HG03280 (cell line): Measurements from ENCODE around the gene TANGO6.
A peak's percentile ranks its signal among the peaks of the same experiment; 100 is the strongest.
"Not testable (repeated sequence)": the region's sequence is repeated elsewhere in the genome, so short reads cannot be mapped to it uniquely, and the experiment has no call there.

Experiments used
- ATAC-seq: cut with Tn5 transposase; IDR thresholded peaks from one replicate; pipeline ENCODE4 v1.9.1; 2021; ENCODE audit warnings: mild to moderate bottlenecking, moderate library complexity; ENCODE audit not compliant: unreplicated experiment

Gene TANGO6

DNA sequence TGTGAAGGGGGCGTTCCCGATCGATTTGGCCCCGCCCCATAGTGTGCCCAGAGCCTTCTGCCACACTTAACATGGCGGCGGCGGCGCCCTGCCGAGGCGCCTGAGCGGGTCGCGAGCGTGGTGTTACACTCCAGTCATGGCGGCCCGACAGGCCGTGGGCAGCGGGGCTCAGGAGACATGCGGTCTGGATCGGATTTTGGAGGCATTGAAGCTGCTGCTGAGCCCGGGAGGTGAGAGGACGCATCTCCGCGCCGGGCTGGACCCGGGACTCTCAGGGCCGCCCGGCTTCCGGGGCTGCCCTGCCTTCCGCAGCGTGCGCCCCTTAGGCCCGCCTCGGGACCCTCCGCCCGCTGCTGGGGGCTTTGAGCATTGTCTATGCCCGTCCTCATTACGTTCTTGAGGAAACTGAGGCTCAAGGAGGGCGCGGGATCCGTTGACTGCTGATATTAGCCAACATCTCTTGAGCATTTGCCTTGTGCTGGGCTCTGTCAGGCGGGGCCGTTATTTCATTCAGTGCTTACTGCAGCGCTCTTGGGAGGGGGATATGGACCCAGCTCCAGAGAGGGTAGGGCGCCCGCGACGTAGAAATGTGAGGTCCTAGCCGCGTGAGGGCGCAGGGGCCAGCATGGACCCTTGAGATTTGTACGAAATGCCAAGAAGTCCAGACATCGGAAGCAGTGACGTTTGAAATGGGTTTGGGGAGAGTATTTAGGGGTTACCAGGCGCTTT lies at the start of gene TANGO6:
Gene TANGO6 (plus strand): TSS at position 50 of the 729 bp plus-strand sequence. CDS start 87 bp downstream, at position 137.
- peak; percentile 91 for ATAC-seq

DNA sequence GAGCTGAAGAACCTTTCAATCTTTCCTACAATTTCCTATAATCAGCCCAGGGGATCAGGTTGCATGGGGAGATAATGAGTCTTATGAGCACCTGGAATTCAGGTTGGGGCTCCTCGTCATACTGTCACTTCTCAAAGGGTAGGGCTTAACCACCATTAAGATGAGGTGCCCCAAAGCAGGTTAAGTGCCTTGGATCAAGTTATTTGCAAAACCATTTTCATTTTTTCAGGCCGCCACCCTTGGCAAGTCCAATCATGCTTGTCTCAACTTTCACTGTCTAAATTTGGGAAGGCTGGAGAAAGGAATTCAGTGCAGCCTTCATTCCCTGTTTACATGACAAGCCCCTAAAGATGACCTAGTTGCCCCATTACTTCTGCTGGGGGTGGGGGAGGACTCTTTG lies 44.9 kb upstream of the TANGO6 start:
- ATAC-seq = no peak

DNA sequence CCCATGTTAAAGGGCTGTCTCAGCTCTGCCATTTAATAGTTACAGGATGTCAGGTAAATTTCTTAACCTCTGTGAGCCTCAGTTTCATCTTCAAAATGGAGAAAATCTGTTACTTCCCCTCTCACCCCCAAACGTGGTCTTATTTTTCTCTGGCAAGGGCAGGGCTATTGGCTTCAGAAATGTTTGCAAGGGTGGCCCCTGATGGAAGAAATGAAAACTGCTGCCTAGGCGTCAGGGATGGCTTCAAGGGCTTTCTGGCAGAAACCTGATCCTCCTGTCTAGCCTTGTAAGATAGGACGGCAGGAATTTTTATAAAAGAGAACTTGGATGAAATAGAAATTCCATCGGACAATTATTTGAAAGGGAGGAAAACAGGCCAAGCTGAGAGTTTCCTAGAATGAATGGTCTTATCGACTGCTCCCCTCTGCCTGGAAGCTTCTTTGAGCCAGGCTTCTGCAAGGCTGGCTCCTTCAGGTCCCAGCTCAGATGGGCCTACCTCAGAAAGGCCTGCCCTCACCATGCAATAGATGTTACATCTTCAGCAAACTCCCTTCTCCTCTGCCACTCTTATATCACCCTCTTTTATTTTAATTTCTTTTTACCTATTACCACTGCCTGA lies 43.0 kb upstream of the TANGO6 start:
- peak; percentile 66 for ATAC-seq

DNA sequence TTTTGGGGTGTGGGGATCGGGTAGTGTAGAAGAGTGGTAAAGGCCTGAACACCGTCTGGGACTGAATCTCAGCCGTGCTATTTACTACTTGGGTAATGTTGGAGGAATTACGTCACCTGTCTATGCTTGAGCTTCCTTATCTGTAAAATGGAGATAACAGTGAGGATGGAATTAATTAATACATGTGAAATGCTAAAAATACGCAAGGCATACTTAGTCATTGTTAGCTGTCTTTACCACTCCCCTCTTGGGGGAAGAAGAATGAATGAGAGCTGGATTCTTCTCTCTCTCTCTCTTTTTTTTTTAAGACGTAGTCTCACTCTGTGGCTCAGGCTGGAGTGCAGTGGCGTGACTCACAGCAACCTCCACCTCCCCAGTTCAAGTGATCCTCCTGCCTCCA lies 41.1 kb upstream of the TANGO6 start:
- ATAC-seq = no peak

DNA sequence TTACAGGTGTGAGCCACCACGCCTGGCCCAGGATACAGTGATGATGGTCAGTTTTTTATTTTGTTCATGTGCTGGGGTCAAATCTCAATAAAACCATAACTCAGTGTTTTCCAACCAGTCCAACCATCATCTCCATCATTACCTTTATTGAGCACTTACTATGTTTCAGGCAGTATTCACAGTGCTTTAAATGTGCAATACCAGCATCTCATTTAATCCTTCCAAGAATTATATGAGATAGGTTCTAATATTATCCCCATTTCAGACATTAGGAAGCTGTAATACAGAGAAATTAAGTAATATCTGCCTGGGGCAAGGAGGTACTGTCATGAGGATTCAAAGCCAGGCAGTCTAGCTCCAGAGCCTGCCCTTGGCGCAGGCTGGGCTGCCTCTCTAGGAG lies 36.9 kb upstream of the TANGO6 start:
- ATAC-seq = no peak

DNA sequence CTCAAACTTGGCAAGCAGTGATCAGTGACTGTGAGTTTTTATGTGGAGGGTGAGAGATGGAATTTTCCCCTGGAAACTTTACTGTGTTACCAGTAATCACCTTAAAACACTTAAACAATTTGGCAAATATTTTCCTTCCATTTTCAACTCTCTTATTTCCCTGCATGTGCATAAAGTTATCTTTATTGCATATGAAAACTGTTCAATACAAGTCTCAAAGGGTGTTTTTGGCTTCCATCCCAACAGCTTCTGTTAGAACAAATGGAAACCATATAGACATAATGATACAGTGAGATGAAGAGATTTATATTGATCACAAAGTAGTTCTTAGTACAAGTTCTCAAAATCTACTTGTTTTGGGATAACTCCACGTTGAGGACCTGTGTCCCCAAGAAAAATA lies 36.4 kb upstream of the TANGO6 start:
- ATAC-seq = no peak

DNA sequence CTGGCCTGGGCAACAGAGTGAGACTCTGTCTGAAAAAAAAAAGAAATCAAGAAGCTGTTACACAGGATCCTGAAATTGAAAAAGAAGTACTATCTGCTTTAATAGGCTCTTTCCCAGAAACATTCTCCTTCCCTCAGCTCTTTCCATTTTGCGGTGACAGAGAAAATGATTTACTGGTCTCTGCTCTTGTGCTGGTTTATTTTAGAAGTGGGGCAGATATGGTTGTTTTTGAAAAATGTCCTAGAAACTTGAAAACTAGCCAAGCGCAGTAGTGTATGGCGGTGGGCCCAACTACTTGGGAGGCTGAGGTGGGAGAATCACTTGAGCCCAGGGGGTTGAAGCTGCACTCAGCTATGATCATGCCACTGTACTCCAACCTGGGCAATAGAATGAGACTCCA lies 28.8 kb upstream of the TANGO6 start:
- no peak for ATAC-seq

DNA sequence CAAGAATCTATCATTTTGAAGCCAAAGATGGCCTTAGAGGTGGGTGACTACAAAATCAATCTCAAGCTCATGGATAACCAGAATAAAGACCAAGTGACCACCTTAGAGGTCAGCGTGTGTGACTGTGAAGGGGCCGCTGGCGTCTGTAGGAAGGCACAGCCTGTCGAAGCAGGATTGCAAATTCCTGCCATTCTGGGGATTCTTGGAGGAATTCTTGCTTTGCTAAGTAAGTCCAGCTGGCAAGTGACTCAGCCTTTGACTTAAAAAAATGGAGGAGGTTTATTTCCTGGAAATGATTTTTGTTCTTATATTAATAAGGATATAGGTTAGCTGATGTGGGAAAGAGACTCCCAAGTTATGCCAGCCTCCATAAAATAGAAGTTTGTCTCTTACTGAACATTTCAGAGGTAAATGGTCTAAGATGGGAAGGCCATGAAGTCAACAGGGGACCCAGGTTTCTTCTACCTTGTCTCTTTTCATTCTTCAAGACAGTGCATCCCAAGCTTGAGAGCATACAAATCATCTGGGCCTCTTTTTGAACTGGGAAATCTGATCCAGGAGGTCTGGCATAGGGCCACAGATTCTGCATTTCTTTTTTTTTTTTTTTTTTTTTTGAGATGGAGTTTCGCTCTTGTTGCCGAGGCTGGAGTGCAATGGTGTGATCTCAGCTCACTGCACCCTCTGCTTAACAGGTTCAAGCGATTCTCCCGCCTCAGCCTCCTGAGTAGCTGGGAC lies 19.8 kb upstream of the TANGO6 start:
- ATAC-seq = no peak

DNA sequence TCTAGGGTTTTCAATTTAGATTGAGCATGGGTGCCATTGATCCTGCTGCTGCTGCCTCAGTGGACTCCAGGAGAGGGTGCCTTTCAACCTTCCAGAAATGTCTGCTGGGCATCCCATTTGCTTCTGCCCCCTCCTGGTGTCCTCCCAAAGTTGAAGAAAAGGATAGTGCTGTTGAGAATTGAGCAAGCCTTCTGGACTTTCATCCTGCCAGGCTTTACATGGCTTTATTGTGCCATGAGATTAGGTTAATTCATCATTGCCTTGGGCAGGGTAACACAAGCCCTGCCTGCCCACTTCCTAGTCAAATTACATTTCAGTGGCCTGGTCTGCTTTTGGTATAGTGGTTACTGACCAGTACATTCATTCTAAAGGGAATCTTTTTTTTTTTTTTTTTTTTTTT lies 17.9 kb upstream of the TANGO6 start:
- ATAC-seq = no peak

DNA sequence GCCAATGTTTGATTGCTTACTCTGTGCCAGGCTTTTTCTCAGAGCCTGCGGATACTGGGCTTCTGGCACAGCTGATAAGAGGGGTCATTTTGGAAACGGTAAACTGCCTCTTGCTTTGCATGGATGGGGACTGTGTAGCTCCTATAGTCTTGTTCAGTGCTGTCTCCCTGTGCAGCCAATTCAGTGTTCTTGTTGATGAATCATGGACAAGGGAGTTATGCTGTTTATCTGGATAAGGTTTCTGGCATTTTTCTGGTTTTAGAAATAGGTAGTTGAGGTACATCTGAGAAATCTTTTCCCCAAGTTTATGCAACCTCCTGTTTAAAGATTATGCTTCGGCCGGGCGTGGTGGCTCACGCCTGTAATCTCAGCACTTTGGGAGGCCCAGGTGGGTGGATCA lies 16.7 kb upstream of the TANGO6 start:
- no peak for ATAC-seq

DNA sequence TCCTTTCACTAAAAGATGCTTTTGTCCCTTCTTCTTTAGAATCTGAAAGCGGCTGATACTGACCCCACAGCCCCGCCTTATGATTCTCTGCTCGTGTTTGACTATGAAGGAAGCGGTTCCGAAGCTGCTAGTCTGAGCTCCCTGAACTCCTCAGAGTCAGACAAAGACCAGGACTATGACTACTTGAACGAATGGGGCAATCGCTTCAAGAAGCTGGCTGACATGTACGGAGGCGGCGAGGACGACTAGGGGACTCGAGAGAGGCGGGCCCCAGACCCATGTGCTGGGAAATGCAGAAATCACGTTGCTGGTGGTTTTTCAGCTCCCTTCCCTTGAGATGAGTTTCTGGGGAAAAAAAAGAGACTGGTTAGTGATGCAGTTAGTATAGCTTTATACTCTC lies 10.1 kb upstream of the TANGO6 start:
- ATAC-seq = no peak

DNA sequence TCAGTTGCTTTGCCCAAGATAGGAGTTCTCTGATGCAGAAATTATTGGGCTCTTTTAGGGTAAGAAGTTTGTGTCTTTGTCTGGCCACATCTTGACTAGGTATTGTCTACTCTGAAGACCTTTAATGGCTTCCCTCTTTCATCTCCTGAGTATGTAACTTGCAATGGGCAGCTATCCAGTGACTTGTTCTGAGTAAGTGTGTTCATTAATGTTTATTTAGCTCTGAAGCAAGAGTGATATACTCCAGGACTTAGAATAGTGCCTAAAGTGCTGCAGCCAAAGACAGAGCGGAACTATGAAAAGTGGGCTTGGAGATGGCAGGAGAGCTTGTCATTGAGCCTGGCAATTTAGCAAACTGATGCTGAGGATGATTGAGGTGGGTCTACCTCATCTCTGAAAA lies 8.8 kb upstream of the TANGO6 start:
- ATAC-seq = no peak

DNA sequence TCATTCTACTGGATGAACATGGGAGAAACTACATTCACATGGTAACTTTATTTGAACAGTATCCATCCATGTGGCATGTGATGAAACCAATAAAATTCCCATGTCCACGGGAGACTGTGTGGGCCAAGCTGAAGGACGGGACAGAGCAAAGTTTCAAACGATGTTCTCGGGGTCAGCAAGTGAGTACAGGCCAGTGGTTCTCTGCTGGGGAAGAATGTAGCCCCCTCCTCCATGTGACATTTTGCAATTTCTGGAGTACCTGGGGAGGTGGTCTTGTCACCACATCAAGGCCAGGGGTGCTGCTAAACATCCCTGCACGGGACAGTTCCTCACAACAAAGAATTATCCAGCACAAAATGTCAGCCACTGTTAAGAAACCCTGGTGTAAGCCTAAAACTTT lies 7.4 kb upstream of the TANGO6 start:
- ATAC-seq = no peak

DNA sequence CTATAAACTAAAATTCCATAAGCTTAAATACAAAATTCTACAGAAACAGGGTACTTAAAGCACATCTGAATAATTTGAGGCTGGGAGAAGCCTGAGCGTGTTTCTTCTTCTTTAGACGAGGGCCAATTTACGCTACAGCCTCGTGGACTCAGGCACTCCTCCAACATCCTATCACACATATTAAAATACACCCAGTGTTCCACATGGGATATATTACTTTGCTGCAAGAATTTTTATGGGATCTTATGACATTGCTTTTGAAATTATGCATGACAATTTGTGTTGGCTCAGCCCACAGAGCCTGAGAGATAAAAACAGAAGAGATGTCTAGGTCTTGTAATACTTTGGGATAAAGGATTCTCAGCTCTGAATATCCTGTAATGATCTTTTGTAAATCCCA lies 3.5 kb upstream of the TANGO6 start:
- ATAC-seq = no peak

DNA sequence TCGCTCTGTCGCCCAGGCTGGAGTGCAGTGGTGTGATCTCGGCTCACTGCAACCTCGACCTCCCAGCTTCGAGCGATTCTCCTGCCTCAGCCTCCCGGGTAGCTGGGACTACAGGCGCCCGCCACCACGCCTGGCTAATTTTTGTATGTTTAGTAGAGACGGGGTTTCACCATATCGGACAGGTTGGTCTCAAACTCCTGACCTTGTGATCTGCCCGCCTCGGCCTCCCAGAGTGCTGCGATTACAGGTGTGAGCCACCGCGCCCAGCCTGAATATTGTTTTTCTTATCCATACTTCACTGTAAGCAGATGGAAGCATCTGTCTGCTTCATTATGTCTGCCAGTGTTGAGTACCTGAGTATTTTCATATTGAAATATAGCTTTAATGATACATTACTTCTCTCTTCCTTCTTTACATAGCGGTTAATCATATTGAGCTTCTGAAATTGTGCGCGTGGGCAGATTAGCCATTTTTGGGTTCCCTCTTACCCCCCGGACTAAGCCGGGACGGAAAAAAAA lies 308 bp upstream of the TANGO6 start:
- ATAC-seq = not testable (repeated sequence)

DNA sequence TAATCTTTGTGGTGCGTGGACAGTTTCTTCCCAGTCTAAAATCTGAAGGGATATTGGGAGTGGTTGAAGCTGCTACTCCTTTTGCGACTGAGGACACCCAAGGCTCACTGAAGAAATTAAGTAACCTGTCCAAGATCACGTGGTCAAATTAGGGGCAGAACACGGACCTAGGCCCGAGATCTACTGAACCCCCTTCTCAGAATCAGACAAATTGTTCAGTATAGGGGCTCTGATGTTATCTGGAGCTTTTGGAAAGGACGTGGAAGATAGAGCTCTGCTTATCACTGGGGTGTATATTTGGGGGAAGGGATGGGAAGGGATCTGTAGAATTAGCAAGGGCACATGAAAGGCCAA lies 857 bp downstream of the TANGO6 start:
- ATAC-seq = peak; percentile 9

DNA sequence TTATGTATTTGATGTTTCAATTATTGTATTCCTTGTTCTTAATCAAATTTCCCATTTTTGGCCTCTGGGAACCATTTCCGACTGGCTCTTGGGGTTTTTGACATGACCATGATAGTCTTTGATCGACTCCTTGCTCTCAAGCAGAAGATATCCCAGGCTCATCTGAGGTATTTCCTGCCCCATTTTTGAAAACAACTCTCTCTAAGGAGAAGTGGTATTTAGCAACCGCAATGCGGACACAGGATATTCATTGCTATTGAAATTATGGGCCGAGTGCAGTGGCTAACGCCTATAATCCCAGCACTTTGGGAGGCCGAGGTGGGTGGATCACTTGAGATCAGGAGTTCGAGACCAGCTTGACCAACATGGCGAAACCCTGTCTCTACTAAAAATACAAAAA lies 5.5 kb downstream of the TANGO6 start:
- ATAC-seq = no peak

DNA sequence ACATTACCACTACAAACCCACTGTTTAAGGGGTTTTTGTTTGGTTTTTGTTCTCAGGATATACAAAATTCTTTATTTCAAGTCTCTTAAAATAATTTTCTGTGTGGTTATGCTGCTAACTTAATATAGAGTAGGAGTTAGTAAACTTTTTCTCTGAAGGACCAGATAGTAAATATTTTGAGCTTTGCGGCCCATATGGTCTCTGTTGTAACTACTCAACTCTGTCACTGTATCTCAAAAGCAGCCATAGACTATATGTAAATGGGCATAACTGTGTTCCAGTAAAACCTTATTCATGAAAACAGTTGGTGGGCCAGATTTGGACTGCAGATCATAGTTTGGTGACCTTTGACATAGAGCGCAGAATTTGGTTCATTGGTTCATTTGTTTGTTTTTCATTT lies 7.2 kb downstream of the TANGO6 start:
- ATAC-seq = no peak

DNA sequence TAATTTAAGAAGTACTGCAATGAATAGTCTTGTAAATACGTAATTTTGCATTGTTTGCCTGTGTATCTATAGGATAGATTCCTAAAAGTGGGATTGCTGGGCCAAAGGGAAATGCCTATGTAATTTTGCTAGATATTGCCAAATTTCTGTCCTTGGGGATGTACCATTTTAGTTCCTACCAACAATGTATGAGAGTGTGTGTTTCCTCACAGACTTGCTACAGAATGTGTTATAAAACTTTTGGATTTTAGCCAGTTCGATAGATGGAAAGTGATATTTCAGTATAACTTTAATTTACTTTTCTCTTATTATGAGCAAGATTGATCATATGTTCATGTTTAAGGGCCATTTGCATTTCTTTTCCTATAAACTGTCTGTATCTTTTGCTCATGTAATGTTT lies 8.3 kb downstream of the TANGO6 start:
- ATAC-seq = no peak

DNA sequence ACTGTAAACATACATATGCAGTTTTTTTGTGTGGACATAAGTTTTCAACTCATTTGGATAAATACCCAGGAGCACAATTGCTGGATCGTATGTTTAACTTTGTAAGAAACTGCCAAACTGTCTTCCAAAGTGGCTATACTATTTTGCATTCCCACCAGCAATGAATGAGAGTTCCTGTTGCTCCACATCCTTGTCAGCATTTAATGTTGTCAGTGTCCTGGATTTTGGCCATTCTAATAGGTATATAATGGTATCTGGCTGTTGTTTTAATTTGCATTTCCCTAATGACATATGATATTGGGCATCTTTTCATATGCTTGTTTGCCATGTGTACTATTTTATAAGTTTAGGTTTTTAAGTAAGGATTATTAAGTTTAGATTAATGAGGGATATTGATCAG lies 14.1 kb downstream of the TANGO6 start:
- no peak for ATAC-seq

DNA sequence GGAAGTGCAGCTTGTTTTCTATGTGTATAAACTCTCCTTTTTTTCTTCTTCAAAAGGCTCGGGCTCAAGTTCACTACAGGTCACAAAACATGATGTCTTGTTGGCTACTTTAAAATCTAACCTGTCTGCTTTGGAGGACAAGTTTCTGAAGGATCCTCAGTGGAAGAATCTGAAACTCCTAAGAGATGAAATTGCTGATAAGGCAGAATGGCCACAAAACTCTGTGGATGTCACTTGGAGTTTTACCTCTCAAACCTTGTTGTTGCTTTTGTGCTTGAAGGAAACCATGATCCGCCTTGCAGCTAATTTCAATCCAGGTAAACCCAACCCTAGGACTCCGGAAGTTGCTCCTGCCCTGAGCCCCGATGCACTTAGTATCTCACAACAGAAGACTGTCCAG lies 16.5 kb downstream of the TANGO6 start:
- no peak for ATAC-seq
